ENCODE measurements around the gene SYT17.

The SYT17 gene

GRCh38 chr16:19126300-19126699 is 41.7 kb upstream of the SYT17 start:
- no peaks in the 10 kb centered on the region for H3K79me2 ChIP-seq
- H3K9me3 ChIP-seq (ENCODE audit: control insufficient read depth, low read length) = no peaks in the 10 kb centered on the region
- H3K27me3 ChIP-seq (ENCODE audit: control insufficient read depth, insufficient read depth, low read length) = no peaks in the 10 kb centered on the region
- H3K27ac ChIP-seq = no peak overlapping the region
- no peak for TF ChIP-seq CTCF (IDR thresholded peaks at IDR 0.05)
- H3K4me1 ChIP-seq = no peaks in the 10 kb centered on the region
- no peak overlapping the region for H3K4me3 ChIP-seq (ENCODE audit: low read depth, low read length)
- no peak overlapping the region for H3K4me2 ChIP-seq (ENCODE audit: low read length)
- H3K9ac ChIP-seq = no peak overlapping the region
- no peaks in the 10 kb centered on the region for H3K36me3 ChIP-seq (ENCODE audit: control insufficient read depth, insufficient read depth, low read length)
- H2AFZ ChIP-seq = no peak overlapping the region

GRCh38 chr16:19127205-19127604 is 40.8 kb upstream of the SYT17 start:
- H3K4me2 ChIP-seq (ENCODE audit: low read length) = no peak overlapping the region
- TF ChIP-seq CTCF (IDR thresholded peaks at IDR 0.05) = no peak
- H3K4me1 ChIP-seq = no peaks in the 10 kb centered on the region
- no peak overlapping the region for H3K9ac ChIP-seq
- H3K4me3 ChIP-seq (ENCODE audit: low read depth, low read length) = no peak overlapping the region
- H3K36me3 ChIP-seq (ENCODE audit: control insufficient read depth, insufficient read depth, low read length) = no peaks in the 10 kb centered on the region
- no peaks in the 10 kb centered on the region for H3K79me2 ChIP-seq
- no peaks in the 10 kb centered on the region for H3K9me3 ChIP-seq (ENCODE audit: control insufficient read depth, low read length)
- no peak overlapping the region for H2AFZ ChIP-seq
- H3K27ac ChIP-seq = no peak overlapping the region
- H3K27me3 ChIP-seq (ENCODE audit: control insufficient read depth, insufficient read depth, low read length) = no peaks in the 10 kb centered on the region

- Histone ChIP-seq H3K4me1 (no peaks in the 10 kb centered on the region), H3K27me3 (ENCODE audit: control insufficient read depth, insufficient read depth, low read length) (no peaks in the 10 kb centered on the region), H3K36me3 (ENCODE audit: control insufficient read depth, insufficient read depth, low read length) (no peaks in the 10 kb centered on the region), H2AFZ (no peak overlapping the region), H3K27ac (no peak overlapping the region), H3K79me2 (no peaks in the 10 kb centered on the region), H3K9me3 (ENCODE audit: control insufficient read depth, low read length) (no peaks in the 10 kb centered on the region), H3K4me3 (ENCODE audit: low read depth, low read length) (no peak overlapping the region), H3K9ac (no peak overlapping the region), H3K4me2 (ENCODE audit: low read length) (no peak overlapping the region)
- no peak for TF ChIP-seq CTCF (IDR thresholded peaks at IDR 0.05)
Observed at GRCh38 chr16:19127674-19128131, 40.3 kb upstream of the SYT17 start.

- Histone ChIP-seq H3K4me3 (ENCODE audit: low read depth, low read length) (no peak overlapping the region), H3K4me1 (no peaks in the 10 kb centered on the region), H3K27ac (no peak overlapping the region), H3K9me3 (ENCODE audit: control insufficient read depth, low read length) (no peaks in the 10 kb centered on the region), H3K27me3 (ENCODE audit: control insufficient read depth, insufficient read depth, low read length) (no peaks in the 10 kb centered on the region), H3K9ac (no peak overlapping the region), H3K79me2 (no peaks in the 10 kb centered on the region), H2AFZ (no peak overlapping the region), H3K36me3 (ENCODE audit: control insufficient read depth, insufficient read depth, low read length) (no peaks in the 10 kb centered on the region), H3K4me2 (ENCODE audit: low read length) (no peak overlapping the region)
- TF ChIP-seq CTCF (IDR thresholded peaks at IDR 0.05) = no peak
Observed at GRCh38 chr16:19128454-19129200, 39.4 kb upstream of the SYT17 start.

- no peak for TF ChIP-seq CTCF (IDR thresholded peaks at IDR 0.05)
- H3K9me3 ChIP-seq (ENCODE audit: control insufficient read depth, low read length) = no peaks in the 10 kb centered on the region
- H3K4me1 ChIP-seq = no peaks in the 10 kb centered on the region
- no peak overlapping the region for H3K27ac ChIP-seq
- H2AFZ ChIP-seq = no peak overlapping the region
- H3K4me3 ChIP-seq (ENCODE audit: low read depth, low read length) = no peak overlapping the region
- no peak overlapping the region for H3K9ac ChIP-seq
- no peak overlapping the region for H3K4me2 ChIP-seq (ENCODE audit: low read length)
- H3K36me3 ChIP-seq (ENCODE audit: control insufficient read depth, insufficient read depth, low read length) = no peaks in the 10 kb centered on the region
- no peaks in the 10 kb centered on the region for H3K27me3 ChIP-seq (ENCODE audit: control insufficient read depth, insufficient read depth, low read length)
- no peaks in the 10 kb centered on the region for H3K79me2 ChIP-seq
Observed at GRCh38 chr16:19130385-19130784, 37.7 kb upstream of the SYT17 start.

Data from parathyroid adenoma (tissue), 2 donors.